Kidney capillary endothelial cell (primary cell): ENCODE data around the gene IGSF9B.

Source experiments
- DNase-seq: peaks from one replicate; pipeline ENCODE4 v3.0.0-alpha.2; 2018; ENCODE audit warnings: low spot score

Gene IGSF9B

DNA sequence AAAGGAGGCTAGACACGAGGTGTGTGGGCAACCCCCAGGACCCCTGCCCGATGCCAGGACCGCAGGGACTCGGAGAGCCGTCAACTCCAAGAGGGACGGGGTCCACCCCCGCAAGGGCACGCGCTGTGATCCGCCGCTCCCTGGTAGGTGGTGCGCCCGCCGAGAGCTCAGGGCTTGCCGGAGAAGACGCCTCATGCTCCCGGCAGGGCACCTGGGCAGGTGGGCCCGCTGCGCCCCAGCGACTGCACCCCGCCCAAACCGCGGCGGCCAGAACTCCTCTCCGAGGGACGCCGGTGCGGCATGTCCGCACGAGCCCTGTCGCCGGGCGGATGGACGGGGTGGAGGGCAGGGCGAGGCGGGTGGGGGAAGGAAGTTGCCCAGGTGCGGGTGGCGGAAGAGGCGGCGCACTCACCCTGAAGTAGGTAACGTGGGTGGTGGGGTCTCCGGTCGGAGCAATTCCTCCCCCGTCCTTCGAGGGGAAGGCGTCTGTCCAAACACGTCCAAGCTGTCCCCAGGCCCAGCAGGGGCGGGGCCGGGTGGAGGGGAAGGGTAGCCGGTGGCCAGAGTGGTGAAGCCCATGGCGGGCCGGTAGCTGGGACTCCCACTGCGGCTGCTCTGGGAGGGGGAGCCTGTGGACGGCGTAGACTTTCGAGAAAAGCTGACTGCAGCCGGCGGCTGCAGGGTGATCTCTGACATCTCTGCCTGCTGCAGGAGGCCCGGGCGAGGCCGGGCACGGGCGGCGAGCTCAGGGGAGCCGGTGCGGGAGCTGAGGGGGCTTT lies 37.2 kb downstream of the IGSF9B start:
- DNase-seq = no peak

DNA sequence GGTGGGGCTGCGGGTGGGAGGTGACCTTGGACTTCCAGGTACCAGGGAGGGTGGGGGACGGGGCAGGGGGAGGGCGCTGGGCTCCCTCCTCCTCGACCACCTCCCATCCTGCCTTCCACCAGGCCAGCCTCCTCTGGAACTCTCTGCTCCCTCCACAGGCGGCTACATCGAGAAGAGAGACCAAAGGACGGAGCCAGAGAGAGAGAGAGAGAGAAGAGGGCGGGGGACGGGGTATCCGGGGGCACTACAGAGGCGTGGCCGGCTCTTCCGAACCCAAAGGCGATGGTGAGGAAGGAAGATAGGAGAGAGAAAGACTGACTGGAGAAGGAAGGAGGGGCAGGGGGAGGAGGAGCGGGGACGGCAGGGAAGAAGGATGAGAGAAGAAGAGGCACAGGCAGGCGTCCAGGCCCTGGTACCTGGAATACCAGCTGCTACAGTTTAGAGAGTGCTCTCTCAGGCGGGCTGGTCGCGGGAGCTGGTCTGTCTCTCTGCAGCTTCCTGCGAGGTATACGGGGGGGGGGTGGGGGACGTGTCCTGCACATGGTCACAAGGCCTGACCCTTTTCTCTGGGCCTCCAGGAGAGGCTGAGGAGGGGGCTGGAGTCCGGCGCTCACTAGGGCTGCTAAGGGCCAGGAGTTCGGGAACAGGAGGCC lies 38.0 kb downstream of the IGSF9B start:
- no peak for DNase-seq

DNA sequence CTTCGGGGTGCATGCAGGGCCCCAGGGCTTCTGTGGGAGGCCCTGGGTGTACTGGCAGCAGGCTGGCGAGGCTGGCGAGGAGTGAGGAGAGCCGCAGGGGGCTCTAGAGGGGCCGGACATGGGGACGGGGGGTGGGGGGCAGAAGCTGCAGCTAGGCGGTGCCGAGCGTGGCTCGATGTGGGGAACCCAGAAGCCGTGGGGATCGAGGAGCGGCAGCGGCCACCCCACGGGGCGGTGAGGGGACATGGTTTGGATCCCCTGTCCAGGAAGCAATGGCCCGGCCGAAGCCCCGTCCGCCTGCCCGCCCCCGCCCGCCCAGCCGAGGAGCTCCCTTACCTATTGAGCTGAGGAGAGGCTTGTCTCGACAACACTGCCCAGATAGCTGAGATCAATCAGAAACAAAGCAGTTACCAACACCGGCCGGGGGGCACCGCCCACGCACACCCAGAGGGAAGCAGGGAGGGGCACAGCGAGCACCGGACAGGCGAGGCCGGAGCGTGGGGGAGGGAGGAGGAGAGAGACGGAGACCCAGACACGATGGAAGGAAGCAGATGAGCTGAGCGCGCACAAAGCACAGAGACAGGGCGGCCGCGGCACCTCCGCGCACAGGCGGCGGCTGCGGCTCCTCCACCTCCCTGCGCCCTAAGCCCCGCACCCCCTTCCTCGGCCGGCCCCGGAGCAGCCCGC lies 38.7 kb downstream of the IGSF9B start:
- no peak for DNase-seq

DNA sequence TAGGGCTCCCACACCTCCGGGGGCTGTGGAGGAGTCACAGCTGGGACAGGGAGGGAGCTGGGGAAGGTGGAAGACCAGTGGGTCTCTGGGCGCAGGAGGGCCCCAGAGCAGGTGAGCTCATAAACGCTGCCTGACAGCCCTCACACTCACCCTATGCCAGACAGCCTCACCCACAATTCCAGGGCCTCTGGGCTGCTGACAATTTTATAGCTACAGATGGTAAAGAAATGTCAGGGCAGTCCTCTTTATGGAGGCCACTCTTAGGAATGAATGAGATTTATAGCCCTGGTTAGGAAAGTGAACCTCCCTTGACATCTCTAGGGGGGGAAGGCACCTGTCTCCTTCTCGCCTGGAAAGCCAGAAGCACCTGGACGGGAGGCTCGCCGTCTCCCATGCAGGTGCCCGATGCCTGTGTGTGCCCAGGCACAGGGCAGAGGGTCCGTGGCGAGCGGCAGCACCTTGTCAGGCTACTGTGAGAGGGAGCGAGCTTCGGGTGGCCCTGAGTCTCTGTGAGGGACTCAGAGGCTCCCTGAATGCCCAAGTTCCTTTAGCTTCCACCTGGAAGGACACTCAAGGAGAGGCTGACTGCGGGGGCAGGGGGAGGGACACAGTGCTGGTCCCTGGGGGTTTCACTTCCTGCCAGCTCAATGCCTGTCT lies 39.9 kb downstream of the IGSF9B start:
- DNase-seq = no peak

DNA sequence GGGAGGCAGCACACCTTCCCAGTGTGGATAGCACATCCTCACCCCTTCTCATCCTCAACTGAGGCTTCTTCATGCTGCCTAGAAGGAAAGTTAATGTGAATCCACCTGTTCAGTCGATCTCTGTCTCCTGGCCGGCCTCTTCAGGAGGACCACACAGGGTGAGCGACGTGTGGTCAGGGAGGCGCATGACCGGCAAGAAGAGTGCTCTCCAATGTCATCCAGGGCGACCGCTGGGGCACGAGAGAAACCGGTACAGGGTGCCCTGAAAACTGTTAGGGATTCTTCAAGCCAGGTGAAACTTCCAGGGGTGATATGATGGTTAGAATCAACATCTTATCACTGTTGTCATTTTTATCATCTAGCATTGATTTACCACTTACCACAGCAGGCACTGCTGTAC lies 43.0 kb downstream of the IGSF9B start:
- no peak for DNase-seq

DNA sequence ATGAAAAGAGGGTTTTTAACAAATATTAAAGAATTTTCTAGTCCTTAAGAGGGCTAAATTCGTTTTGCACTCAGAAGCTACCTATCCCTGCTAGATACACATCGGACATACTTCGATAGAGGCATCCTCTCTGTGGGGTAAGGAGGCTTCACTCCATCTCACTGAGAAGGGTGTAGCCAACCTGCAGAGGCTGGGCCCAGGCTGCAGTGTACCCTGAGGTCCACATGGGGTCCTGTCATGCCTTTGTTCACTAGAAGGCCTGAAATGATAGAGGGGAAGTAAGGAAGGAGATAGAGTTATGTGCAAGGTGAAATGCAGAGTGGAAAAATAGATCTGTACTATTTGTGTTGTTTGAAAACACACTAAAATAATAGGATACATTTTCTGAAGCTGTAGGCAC lies 45.6 kb downstream of the IGSF9B start:
- DNase-seq = no peak

DNA sequence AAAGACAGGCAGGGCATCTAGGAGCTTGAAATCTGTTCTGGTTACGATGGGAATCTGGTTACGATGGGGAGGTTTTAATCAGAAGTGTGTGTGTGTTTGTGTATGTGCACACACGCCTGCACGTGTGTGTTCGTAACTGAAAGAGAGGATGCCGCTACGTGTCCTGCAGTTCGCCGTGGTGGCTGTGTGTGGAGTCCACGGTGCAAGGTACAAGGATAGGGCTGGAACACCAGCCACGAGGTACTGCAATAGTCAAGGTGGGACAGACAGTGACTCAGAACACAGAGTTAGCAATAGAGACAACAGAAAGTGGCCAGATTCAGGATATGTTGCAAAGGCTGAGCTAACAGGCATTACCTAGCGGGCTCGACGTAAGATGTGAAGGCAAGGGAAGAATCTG lies 46.7 kb downstream of the IGSF9B start:
- no peak for DNase-seq

DNA sequence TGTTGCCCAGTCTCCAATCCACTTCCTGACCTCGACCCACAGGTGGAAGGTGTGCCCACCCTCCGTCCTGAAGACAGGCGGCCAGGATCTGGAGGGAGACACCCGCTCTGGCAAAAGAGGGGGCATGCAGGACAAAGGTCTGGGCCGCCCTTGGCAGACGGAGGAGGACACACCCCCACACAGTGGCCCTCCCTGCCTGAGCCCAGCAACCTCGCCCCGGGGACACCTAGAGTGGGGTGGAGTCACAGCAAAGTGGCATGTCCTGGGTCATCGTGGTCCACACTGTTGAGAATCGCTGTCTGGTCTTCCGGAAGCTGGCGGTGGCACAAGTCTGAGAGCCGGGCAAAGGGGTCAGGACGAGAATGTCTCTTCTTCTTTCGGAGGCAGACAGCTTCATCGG lies 47.9 kb downstream of the IGSF9B start:
- DNase-seq = no peak

DNA sequence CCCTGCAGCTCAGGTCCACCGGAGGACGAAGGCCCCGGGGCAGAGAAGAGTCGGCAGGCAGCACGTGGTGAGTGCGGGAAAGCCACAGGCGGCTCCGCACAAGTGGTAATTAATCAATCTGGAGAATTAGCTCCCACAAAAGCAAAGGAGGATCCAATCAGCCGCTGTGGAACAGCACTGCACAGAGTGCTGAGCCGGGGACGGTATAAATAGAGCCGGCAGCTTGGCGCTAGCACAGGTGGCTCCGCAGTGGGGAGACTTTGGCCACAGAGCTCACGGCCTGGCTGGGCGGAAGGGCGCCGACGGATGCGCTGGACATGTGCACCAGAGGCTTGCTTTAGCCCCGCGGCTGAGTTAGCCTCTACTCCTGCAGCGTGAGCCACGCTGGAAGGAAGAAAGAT lies 48.9 kb downstream of the IGSF9B start:
- DNase-seq = no peak

DNA sequence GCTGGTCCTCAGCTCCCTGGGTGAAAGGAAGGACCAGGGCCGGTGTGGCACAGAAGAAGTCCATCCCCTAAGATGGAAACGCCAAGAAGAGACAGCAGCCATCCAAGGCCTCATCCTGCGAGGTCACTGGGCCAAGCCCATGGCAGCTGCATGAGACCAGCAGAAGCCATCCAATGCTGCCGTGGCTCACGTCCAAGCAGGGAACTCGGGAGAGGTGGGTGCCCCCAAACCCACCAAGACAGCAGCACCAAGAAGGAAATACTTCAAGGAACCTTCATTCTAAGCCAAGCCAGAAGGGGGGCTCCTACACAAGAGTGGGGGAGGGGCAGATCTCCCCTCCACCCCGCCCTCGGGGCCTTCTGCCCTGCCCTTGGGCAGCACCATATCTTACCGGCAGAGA lies 49.6 kb downstream of the IGSF9B start:
- no peak for DNase-seq

DNA sequence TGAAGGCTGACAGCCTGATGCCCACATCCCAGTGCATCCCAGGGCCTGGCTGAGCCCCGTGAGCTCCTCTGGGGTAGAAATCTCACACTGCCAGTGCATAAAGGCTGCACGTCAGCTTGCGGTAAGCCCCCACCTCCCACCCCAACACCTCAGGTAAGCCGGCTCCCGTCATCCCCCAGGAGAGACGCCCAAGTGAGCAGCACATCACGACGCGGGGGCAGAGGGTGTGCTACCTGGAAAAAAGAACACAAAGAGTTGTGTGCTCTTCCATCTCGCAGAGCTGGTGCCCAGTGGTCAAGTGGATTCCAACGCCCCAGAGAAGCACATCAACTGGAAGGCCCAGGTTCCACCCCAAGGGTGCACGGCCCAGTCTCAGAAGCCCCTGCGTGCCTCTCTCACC lies 50.0 kb downstream of the IGSF9B start:
- no peak for DNase-seq

DNA sequence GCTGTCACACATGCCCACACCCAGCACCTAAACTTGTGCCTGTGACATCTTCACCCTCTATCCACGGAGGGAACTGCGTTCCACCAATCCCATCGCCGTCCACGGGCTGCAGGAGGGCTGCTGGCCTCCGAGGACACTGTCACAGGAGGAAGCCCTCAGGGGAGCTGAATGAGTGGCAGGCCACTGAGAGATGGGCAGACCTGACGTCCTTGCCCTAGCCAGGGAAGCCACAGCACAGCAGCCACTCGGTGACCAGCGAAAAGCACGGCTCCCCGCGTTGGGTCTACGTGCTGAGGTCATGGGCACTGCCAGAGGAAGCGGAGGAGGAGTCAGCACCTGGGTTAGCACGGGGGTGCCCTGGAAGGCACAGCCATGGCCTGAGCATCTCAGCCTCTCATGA lies 50.5 kb downstream of the IGSF9B start:
- DNase-seq = no peak

DNA sequence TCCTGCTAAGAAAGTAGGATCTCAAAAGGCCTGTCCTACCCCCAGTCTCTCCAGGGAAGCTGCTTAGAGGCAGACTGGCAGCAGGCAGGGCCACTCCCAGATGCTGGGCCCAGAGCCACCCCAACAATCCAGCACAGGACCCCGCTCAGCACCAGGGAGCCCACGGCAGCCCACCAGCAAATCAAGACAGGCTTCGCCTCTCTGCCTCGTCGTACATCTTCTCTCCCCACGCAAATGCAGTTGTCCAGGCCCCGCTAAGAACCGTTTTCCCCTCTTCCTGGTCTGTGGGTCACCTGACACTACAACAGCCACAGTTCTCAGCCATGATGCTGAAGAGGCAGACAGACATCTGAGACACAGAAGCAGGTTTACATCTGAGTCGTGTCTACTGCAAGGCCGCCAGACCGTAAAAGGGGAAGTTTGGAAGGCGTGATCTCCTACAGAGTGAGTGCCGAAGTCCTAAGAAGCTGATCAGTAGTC lies 51.1 kb downstream of the IGSF9B start:
- no peak for DNase-seq

DNA sequence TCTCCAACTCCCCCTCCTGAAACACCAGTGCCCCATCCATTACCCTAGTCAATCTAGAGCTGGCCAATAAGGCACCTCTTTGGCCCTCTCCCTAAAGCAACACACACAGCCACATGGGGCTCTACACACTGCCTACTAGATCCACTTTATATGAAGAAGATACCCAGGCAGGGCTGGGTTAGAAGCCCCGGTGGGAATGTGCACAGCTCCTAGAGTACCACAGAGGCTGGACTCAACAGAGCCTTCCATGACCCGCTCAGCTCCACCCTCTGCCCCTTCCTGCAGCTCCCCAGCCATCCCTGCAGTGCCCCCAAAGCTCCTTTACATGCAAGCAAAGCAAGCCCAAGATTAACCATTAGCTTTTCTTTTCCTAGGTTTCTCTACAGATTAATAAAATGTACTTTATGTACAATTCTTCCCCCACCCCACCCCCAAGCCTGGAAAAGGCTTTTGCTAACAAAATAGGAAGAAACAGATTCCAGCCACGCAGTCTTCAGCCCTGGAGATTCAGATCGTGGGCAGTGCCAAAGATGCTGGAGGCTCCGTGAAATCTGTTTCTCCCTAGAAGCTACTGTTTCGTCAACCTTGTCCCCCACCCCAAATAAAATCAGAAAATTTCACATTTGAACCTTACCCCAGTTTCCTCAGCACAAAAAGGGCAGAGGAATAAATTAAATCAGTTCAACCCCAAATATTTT lies 51.8 kb downstream of the IGSF9B start:
- DNase-seq = no peak

DNA sequence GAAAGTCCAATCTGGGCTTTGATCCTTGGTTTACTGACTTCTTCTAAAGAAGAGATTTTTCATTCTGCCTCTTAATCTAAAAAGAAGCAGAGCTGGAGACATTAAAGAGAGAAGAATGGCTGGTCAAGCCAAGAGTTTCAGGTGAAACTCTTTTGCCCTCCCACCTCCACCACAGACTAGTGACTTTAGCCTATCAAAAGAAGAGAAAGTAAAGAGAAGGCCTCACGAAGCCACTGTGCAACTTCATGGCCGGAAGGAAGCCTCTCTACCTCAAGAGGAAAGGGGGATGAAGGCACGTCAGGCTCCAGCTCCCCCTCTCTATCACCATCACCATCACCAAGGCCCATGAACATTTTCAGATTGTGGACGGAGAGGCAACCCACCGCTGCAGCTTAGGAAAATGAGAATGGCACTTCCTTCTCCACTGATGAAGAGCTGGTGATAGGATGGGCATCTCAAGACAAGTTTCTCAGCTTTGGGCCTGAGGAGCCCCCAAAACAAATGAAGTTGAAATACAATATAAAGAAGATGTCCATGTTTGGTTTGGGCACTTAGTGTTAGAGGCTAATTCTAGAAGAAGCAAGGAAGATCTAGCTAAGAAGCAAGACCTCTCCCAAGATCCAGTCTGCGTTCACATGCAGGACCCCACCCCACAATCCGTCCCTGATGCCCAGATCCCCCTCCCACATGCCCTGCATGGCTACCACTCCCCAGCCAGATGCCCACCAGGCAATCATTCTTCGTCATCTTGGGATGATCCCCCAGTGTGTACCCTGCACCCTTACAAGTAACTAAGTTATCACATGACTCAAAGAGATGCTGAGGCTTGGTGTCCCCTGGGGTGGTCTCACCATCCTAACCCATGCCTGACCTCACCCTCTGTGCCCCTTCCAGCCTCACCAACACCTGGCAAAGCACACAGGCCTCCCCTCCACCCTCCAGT lies 52.6 kb downstream of the IGSF9B start:
- no peak for DNase-seq

DNA sequence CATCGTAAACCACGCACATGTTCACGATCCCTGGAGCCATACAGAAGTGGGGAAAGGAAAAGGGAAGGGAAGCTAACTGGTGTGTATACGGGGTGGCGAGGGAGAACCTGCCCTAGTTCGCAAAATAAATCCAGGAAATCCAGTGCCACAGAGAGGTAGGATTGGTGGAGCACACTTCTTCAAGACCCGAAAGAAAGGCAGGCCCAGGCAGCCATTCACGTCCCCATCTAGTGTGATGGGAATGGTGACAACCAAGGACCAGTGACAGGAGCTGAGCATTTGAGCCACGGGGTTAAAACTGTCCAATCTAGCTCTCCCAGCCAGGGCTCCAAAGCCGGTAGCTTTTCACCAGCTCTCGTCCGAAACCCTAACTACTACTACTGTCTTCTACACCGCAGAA lies 53.7 kb downstream of the IGSF9B start:
- DNase-seq = no peak

DNA sequence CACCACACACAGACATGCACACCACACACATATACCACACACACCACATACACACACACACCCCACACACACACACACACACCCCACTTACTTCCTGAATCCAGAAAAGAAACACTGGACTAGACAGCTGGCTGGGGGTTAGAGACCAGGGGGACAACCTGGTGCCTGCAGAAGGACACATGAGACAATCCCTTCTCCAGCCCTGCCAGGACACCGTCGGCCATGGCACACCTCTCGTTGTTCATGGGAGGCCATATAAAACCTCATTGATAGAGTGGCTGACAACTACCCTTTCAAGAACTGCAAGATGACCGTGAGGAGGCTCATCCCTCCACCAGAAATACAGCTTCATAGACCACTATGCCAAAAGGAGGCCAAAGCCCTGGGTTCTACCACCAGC lies 54.3 kb downstream of the IGSF9B start:
- DNase-seq = no peak

DNA sequence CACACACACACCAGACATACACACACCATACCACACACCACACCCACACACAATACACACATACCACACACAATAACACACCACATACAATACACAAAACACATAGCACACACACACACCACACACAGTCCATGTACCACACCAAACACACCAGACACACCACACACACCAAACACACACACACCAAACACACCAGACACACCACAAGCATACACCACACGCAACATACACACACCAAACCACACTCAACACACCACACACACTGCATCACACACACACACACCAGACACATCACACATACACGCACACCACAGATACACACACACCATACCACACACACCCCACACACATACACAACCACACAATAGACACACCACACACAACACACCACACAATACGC lies 54.8 kb downstream of the IGSF9B start:
- no peak for DNase-seq

DNA sequence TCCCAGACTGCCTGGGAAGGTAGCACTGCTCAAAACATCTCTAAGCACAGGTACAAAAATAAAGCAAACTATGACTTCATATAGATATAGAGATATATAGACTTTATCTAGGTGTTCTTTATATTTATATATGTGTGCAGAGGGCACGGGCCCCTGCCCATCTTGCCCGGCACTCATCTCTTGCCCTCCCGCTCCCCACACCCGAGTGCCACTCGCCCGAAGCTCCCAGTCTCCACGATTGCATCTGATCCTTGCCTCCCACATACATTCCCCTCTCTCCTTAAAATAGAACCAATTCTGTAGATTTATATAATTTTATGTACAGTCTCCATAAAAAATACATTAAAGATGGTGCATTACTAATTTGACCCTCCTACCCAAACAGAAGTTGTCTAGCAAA lies 55.5 kb downstream of the IGSF9B start:
- no peak for DNase-seq

DNA sequence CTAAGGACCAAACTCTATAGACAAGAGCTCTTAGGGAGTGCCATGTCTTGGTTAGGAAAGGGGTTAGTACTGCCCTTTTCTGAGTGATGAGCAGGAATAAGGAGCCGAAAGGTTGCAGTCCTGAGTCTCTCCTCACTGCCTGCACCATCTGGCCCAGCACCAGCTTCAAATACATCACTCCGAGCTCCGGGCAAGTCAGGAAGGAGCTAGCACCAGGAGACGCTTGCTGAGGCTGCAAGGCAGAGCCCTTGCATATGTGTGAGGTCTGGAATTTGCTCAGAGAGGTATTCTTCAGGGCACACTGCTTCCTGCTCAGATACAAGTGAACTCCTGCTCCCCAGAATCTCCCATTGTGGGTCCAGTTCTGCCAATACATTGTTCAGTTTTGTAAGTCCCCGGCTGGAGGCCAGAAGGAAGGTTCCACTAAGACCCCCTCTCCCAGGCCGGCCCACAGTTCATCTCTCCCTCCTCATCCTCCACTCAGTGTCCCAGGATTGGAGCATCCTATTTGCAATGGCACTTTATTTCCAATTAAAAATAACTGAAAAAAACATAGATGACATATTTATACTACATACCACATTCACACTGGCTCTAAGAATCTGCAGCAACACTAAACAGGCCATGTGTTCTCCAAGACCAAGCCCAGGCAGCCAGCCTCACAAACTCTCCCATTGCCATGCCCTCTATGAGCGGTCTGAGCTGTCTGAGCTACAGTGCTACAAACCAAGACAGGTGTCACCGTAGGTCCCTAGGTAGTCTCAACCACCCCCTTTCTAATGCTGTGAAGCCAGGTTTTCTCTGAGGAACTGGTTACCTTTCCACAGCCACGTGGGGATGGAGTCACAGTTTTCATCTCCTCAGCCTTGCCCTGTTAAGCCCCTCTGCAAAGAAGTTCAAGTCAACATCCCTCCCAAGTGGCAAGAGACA lies 56.3 kb downstream of the IGSF9B start:
- DNase-seq = no peak
